Measurements from ENCODE around the gene ITPR1.

- TF ChIP-seq EZH2 (IDR thresholded peaks at IDR 0.05; ENCODE audit: low read depth) = no peak
- no peak for TF ChIP-seq CTCF (conservative IDR thresholded peaks at IDR 0.05)
Measured at GRCh38 chr3:4529876-4530588, 36.9 kb downstream of the ITPR1 start.

Measured in PC-9 (cell line).